Uterus (tissue), 2 donors: ENCODE measurements around the gene NABP1.

Experiments used
- POLR2A ChIP-seq, 2 donors: fragments of 450-650 bp; IDR thresholded peaks; one replicate each; pipeline ENCODE4 v1.6.1; 2016; ENCODE audit warnings: antibody characterized with exemption in 2 of 2, mild to moderate bottlenecking in 1 of 2, moderate library complexity in 1 of 2
- TF ChIP-seq, protein P1 (sequence below), 4 experiments: fragments of 200-600 bp in 2 of 4; fragments of 450-650 bp in 2 of 4; sonication (generic) in 2 of 4; IDR thresholded peaks; one replicate each; pipeline ENCODE4 v1.5.1; 2016 to 2019; ENCODE audit warnings: antibody characterized with exemption in 4 of 4, mild to moderate bottlenecking in 2 of 4, moderate library complexity in 1 of 4

DNA sequence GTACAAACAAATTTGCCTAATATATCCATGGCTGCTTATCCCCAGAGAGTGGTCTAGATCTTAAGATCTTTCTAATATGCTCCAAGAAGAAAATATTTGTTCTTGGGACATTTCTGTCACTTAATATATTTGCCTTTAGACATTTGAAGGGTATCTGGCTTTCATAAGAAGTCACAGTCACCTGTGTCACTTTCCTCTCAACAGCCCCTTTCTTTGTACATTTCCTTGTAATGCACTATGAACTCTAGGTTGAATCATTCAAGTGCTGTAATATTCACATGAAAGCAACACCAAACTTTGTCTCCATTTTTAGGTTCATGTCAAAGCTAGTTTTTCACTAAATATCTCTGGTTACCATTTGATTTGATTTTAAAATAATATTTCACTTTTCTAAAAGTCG, 41.4 kb upstream of the NABP1 start:
- TF ChIP-seq, protein P1, sequence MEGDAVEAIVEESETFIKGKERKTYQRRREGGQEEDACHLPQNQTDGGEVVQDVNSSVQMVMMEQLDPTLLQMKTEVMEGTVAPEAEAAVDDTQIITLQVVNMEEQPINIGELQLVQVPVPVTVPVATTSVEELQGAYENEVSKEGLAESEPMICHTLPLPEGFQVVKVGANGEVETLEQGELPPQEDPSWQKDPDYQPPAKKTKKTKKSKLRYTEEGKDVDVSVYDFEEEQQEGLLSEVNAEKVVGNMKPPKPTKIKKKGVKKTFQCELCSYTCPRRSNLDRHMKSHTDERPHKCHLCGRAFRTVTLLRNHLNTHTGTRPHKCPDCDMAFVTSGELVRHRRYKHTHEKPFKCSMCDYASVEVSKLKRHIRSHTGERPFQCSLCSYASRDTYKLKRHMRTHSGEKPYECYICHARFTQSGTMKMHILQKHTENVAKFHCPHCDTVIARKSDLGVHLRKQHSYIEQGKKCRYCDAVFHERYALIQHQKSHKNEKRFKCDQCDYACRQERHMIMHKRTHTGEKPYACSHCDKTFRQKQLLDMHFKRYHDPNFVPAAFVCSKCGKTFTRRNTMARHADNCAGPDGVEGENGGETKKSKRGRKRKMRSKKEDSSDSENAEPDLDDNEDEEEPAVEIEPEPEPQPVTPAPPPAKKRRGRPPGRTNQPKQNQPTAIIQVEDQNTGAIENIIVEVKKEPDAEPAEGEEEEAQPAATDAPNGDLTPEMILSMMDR (IDR thresholded peaks at IDR 0.05), result no peak
- no peak for TF ChIP-seq POLR2A (IDR thresholded peaks at IDR 0.05)
